Panc1 (cell line): ENCODE data around the gene ASL. TPM values are rescaled to one million over a fixed set of nuclear protein-coding genes. Genes with fewer than 3 reads are reported as not detected.
"Not testable (repeated sequence)": the region's sequence is repeated elsewhere in the genome, so short reads cannot be mapped to it uniquely, and the experiment has no call there.

Source experiments
- ATAC-seq: fragments of 200-7000 bp; cut with Tn5 transposase; 2 replicates; pipeline ENCODE4 v1.9.1; 2020; ENCODE audit warnings: mild to moderate bottlenecking, moderate library complexity
- BruUV-seq: library from RNA; stranded (reverse); fragments of 400-500 nt; replicated peaks from 2 replicates; lab custom pipeline; 2021; lab: Mats Ljungman, UMichigan
- CTCF ChIA-PET: fragments of 300-600 bp; sonication (Branson Sonifier 250); formaldehyde crosslinking; loops from one replicate; lab custom pipeline; 2022; ENCODE audit warnings: antibody characterized with exemption; lab: Charles Lee
- POLR2A ChIA-PET: fragments of 300-600 bp; sonication (Branson Sonifier 250); formaldehyde crosslinking; loops from one replicate; lab custom pipeline; 2022; ENCODE audit warnings: antibody characterized with exemption; lab: Charles Lee
- DNase-seq: peaks from one replicate; pipeline ENCODE4 v3.0.0-alpha.2; 2010; ENCODE audit warnings: low read depth, low spot score
- H3K27ac ChIP-seq: 2 replicates; pipeline ENCODE4 v1.5.1; 2011; ENCODE audit warnings: mild to moderate bottlenecking, low read length, inconsistent platforms
- H3K27me3 ChIP-seq: fragments of 200-500 bp; sonication (Bioruptor generic); 2 replicates; pipeline ENCODE4 v1.6.0; 2014; ENCODE audit warnings: low read length, inconsistent platforms; ENCODE audit not compliant: control insufficient read depth, insufficient read depth
- H3K36me3 ChIP-seq: fragments of 200-500 bp; sonication (Bioruptor generic); 2 replicates; pipeline ENCODE4 v1.5.1; 2014; ENCODE audit warnings: inconsistent platforms, mild to moderate bottlenecking, low read length, moderate library complexity; ENCODE audit not compliant: control insufficient read depth, insufficient read depth
- H3K4me1 ChIP-seq: 2 replicates; pipeline ENCODE4 v1.5.1; 2011; ENCODE audit warnings: inconsistent platforms, mild to moderate bottlenecking, low read length, moderate library complexity; ENCODE audit not compliant: control insufficient read depth, insufficient read depth
- H3K4me3 ChIP-seq, 2 experiments: 2 replicates each; pipeline ENCODE4 v1.5.1; 2011 to 2012; ENCODE audit warnings: low read depth in 2 of 2, low read length in 2 of 2, mild to moderate bottlenecking in 2 of 2, inconsistent platforms in 1 of 2, moderate library complexity in 1 of 2
- H3K9me3 ChIP-seq: fragments of 200-500 bp; sonication (Bioruptor generic); 2 replicates; pipeline ENCODE4 v1.5.1; 2014; ENCODE audit warnings: low read depth, mild to moderate bottlenecking, inconsistent platforms, low read length, moderate library complexity; ENCODE audit not compliant: control insufficient read depth, insufficient read depth
- POLR2AphosphoS5 ChIP-seq: IDR thresholded peaks from 2 replicates; pipeline ENCODE4 v1.6.1; 2012; ENCODE audit warnings: mild to moderate bottlenecking, low read depth, low read length, moderate library complexity
- SIN3A ChIP-seq: IDR thresholded peaks from 2 replicates; pipeline ENCODE4 v1.6.1; 2012; ENCODE audit warnings: low read depth, mild to moderate bottlenecking, low read length, moderate library complexity, borderline replicate concordance; ENCODE audit not compliant: insufficient read depth
- TCF7L2 ChIP-seq: IDR thresholded peaks from 2 replicates; pipeline ENCODE4 v1.6.1; 2011; ENCODE audit warnings: mild to moderate bottlenecking, low read depth, low read length, inconsistent platforms
- in situ Hi-C: cut with HindIII; loops from 2 replicates; pipeline ENCODE4 v1.10.0; 2016; ENCODE audit warnings: low sequenced_read_pairs, low pct_unique_long_range_greater_than_20kb
- intact Hi-C: fragments of 100-400 bp; cut with micrococcal nuclease; formaldehyde crosslinking; loops from one replicate; pipeline ENCODE4 v1.10.0; 2022; ENCODE audit not compliant: unreplicated experiment
- total RNA-seq: library from RNA; stranded (reverse); gene quantifications from one replicate; pipeline ENCODE4 v1.2.1, GENCODE V29; 2021; ENCODE audit not compliant: unreplicated experiment
- TF ChIP-seq, protein P1 (sequence below), 2 experiments: IDR thresholded peaks; 2 replicates each; pipeline ENCODE4 v1.6.1; 2011 to 2012; ENCODE audit warnings: low read depth in 2 of 2, control low read depth in 1 of 2, low read length in 1 of 2, mild to moderate bottlenecking in 1 of 2, moderate library complexity in 1 of 2; ENCODE audit not compliant: insufficient read depth in 1 of 2
- TF ChIP-seq, protein P2 (sequence below): fragments of 450-650 bp; IDR thresholded peaks from 2 replicates; pipeline ENCODE4 v1.5.1; 2017; ENCODE audit warnings: mild to moderate bottlenecking

The ASL gene
- total RNA-seq, 1 experiment from 2014 or later = 34.3 TPM

DNA sequence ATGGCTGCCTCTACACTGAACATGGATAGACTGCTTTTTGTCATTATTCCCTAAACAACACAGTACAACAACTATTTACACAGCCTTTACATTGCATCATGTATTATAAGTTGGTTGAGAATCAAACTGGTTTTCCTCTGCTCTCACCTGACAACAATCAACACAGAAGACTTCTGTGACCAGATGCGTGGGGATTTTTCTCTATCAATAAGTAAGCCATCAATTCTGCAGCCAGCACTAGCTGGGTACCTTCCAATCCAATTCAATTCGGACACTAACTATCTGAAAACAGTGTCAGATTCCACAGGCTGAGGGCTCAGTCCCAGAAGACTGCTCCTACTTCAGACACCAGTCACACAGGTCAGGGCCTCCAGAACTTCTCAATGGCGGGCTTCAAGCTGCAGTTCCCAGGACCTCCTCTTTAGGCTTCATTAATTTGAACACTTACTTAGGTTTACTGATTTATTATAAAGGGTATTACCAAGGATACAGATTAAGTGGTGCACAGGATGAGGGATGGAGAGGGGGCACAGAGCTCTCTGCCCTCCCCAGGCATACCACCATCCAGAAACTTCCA lies 36.4 kb upstream of the ASL start:
- TF ChIP-seq, protein P1, sequence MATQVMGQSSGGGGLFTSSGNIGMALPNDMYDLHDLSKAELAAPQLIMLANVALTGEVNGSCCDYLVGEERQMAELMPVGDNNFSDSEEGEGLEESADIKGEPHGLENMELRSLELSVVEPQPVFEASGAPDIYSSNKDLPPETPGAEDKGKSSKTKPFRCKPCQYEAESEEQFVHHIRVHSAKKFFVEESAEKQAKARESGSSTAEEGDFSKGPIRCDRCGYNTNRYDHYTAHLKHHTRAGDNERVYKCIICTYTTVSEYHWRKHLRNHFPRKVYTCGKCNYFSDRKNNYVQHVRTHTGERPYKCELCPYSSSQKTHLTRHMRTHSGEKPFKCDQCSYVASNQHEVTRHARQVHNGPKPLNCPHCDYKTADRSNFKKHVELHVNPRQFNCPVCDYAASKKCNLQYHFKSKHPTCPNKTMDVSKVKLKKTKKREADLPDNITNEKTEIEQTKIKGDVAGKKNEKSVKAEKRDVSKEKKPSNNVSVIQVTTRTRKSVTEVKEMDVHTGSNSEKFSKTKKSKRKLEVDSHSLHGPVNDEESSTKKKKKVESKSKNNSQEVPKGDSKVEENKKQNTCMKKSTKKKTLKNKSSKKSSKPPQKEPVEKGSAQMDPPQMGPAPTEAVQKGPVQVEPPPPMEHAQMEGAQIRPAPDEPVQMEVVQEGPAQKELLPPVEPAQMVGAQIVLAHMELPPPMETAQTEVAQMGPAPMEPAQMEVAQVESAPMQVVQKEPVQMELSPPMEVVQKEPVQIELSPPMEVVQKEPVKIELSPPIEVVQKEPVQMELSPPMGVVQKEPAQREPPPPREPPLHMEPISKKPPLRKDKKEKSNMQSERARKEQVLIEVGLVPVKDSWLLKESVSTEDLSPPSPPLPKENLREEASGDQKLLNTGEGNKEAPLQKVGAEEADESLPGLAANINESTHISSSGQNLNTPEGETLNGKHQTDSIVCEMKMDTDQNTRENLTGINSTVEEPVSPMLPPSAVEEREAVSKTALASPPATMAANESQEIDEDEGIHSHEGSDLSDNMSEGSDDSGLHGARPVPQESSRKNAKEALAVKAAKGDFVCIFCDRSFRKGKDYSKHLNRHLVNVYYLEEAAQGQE (IDR thresholded peaks at IDR 0.05; ENCODE audit: insufficient read depth in 1 of 2, low read depth in 2 of 2, low read length in 1 of 2) = no peak
- no peak for TF ChIP-seq SIN3A
- no peak for TF ChIP-seq TCF7L2
- TF ChIP-seq, protein P2, sequence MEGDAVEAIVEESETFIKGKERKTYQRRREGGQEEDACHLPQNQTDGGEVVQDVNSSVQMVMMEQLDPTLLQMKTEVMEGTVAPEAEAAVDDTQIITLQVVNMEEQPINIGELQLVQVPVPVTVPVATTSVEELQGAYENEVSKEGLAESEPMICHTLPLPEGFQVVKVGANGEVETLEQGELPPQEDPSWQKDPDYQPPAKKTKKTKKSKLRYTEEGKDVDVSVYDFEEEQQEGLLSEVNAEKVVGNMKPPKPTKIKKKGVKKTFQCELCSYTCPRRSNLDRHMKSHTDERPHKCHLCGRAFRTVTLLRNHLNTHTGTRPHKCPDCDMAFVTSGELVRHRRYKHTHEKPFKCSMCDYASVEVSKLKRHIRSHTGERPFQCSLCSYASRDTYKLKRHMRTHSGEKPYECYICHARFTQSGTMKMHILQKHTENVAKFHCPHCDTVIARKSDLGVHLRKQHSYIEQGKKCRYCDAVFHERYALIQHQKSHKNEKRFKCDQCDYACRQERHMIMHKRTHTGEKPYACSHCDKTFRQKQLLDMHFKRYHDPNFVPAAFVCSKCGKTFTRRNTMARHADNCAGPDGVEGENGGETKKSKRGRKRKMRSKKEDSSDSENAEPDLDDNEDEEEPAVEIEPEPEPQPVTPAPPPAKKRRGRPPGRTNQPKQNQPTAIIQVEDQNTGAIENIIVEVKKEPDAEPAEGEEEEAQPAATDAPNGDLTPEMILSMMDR = no peak
- no peak for TF ChIP-seq POLR2AphosphoS5
- POLR2A ChIA-PET = interaction anchor here (0.6 kb wide), 1 partner anchor 90 kb away, joined by 3 read pairs; no protein-coding TSS in a partner anchor
- CTCF ChIA-PET = interaction anchor here (0.9 kb wide), 1 partner anchor 9 kb away, joined by 9 read pairs; no protein-coding TSS in a partner anchor
- Histone ChIP-seq H3K4me3 (no peak overlapping the region), H3K36me3 (no peaks in the 10 kb centered on the region), H3K9me3 (no peaks in the 10 kb centered on the region), H3K4me1 (0 out of 2 replicates have a peak, but pooled peaks cover 3% of the 10 kb centered on the region), H3K27me3 (no peaks in the 10 kb centered on the region), H3K27ac (no peak overlapping the region)
- DNase-seq (no peak), ATAC-seq (no peak)
- in situ Hi-C loops = no loop called here
- BruUV-seq = no TSS peak
- intact Hi-C loops = loop anchor here (10.0 kb wide), 1 partner anchor 86 kb away; no protein-coding TSS in a partner anchor

DNA sequence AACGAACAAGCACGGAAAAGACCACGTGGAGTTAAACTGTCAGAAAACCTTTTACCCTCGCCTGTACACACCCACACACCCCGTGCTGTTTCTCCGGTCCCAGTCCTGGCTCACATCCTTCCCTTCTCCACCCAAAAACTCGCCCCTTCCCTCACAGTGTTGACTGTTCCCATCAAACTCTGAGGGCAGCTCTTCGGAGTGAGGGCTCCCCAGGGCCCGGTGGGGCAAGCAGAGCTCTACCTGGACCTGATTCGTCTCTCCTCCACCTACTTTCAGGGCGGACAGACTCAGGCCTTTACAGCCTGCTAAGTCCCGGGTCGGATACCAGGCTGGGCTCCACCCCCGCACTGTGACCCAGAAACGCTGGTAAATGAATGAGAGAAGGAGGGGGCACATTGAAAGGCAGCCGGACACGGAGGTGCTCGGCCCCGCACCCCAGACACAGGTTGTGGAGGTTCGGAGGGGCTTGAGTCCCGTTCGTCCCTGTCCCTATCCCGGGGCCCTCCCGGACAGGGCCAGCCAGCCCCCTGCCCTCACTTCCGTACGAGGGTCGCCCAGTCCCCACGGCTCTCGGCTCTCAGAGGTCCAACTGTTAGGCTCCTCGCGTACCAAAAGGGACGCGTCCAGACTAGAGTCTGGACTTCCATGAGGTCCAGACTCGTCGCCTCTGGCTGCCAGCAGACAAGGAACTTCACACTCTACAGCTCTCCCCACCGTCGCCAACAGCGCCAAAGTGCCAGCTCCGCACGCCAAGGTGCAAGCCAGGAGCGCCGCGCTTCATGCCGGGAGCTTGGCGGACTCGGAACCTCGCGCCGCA lies 31.7 kb upstream of the ASL start:
- ChIA-PET CTCF (interaction anchor here (1.5 kb wide), 1 partner anchor 13 kb away, joined by 21 read pairs; no protein-coding TSS in a partner anchor), POLR2A (no interaction called here)
- peak; percentile 91 for ATAC-seq
- in situ Hi-C loops = no loop called here
- BruUV-seq = no TSS peak
- Histone ChIP-seq H3K4me1 (0 out of 2 replicates have a peak, but pooled peaks cover 3% of the 10 kb centered on the region), H3K27ac (peak overlapping the region; percentile 63), H3K4me3 (peak overlapping the region; percentile 42 to 71), H3K36me3 (no peaks in the 10 kb centered on the region), H3K27me3 (no peaks in the 10 kb centered on the region), H3K9me3 (no peaks in the 10 kb centered on the region)
- DNase-seq = no peak
- intact Hi-C loops = no loop called here
- TF ChIP-seq POLR2AphosphoS5 = peak; percentile 29; the same call in 1 of the 2 replicates
- TF ChIP-seq, protein P2 = no peak

DNA sequence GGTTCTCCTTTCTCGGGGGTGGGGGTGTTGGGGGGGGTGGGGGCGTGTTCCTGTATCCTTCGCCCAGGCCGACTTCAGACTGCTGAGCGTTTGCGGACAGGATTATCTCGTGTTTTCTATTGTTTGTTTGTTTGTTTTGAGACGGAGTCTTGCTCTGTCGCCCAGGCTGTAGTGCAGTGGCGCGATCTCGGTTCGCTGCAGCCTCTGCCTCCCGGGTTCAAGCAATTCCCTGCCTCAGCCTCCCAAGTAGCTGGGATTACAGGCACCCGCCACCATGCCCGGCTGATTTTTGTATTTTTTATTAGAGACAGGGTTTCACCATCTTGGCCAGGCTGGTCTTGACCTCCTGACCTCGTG lies 31.1 kb upstream of the ASL start:
- ChIA-PET CTCF (interaction anchor here (1.5 kb wide), 1 partner anchor 14 kb away, joined by 21 read pairs; no protein-coding TSS in a partner anchor), POLR2A (interaction anchor here (0.7 kb wide), 1 partner anchor 56 kb away, joined by 3 read pairs; no protein-coding TSS in a partner anchor)
- peak overlapping the region; percentile 42 to 71 for H3K4me3 ChIP-seq
- DNase-seq, H3K36me3 ChIP-seq, H3K4me1 ChIP-seq, H3K27ac ChIP-seq, H3K9me3 ChIP-seq, BruUV-seq, intact Hi-C loops, in situ Hi-C loops, H3K27me3 ChIP-seq: not testable (repeated sequence)
- ATAC-seq = peak; percentile 54
